ENCODE data around the gene NKX2-8.

The NKX2-8 gene

DNA sequence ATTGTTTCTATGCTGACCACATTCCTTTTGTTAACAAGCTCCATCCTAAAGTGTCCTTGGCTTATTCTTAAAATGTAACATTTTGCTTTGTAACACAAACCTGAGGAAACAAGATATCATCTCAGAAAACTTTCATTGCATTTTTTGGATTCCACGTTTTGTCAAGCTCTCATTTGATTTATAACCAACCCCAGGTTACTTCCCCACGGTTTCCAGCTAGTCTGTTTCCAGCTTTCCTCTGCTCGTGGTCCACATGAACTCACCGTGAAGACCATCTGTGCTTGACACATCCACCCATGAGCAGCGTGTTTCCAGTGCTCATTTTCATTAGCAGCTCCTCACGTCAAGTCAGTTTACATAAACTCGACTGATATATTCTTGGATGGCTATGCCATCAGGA is 6.4 kb upstream of the NKX2-8 start:
- ATAC-seq = no peak
- TF ChIP-seq, protein P1, sequence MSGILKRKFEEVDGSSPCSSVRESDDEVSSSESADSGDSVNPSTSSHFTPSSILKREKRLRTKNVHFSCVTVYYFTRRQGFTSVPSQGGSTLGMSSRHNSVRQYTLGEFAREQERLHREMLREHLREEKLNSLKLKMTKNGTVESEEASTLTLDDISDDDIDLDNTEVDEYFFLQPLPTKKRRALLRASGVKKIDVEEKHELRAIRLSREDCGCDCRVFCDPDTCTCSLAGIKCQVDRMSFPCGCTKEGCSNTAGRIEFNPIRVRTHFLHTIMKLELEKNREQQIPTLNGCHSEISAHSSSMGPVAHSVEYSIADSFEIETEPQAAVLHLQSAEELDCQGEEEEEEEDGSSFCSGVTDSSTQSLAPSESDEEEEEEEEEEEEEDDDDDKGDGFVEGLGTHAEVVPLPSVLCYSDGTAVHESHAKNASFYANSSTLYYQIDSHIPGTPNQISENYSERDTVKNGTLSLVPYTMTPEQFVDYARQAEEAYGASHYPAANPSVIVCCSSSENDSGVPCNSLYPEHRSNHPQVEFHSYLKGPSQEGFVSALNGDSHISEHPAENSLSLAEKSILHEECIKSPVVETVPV (CRISPR knock-in tag; IDR thresholded peaks at IDR 0.05) = no peak
- TF ChIP-seq OSR1 (CRISPR knock-in tag; IDR thresholded peaks at IDR 0.05) = no peak
- TF ChIP-seq, protein P2, sequence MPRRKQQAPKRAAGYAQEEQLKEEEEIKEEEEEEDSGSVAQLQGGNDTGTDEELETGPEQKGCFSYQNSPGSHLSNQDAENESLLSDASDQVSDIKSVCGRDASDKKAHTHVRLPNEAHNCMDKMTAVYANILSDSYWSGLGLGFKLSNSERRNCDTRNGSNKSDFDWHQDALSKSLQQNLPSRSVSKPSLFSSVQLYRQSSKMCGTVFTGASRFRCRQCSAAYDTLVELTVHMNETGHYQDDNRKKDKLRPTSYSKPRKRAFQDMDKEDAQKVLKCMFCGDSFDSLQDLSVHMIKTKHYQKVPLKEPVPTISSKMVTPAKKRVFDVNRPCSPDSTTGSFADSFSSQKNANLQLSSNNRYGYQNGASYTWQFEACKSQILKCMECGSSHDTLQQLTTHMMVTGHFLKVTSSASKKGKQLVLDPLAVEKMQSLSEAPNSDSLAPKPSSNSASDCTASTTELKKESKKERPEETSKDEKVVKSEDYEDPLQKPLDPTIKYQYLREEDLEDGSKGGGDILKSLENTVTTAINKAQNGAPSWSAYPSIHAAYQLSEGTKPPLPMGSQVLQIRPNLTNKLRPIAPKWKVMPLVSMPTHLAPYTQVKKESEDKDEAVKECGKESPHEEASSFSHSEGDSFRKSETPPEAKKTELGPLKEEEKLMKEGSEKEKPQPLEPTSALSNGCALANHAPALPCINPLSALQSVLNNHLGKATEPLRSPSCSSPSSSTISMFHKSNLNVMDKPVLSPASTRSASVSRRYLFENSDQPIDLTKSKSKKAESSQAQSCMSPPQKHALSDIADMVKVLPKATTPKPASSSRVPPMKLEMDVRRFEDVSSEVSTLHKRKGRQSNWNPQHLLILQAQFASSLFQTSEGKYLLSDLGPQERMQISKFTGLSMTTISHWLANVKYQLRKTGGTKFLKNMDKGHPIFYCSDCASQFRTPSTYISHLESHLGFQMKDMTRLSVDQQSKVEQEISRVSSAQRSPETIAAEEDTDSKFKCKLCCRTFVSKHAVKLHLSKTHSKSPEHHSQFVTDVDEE (CRISPR knock-in tag; IDR thresholded peaks at IDR 0.05) = no peak
- no peak for TF ChIP-seq CSDC2 (CRISPR knock-in tag; IDR thresholded peaks at IDR 0.05)
- TF ChIP-seq, protein P3, sequence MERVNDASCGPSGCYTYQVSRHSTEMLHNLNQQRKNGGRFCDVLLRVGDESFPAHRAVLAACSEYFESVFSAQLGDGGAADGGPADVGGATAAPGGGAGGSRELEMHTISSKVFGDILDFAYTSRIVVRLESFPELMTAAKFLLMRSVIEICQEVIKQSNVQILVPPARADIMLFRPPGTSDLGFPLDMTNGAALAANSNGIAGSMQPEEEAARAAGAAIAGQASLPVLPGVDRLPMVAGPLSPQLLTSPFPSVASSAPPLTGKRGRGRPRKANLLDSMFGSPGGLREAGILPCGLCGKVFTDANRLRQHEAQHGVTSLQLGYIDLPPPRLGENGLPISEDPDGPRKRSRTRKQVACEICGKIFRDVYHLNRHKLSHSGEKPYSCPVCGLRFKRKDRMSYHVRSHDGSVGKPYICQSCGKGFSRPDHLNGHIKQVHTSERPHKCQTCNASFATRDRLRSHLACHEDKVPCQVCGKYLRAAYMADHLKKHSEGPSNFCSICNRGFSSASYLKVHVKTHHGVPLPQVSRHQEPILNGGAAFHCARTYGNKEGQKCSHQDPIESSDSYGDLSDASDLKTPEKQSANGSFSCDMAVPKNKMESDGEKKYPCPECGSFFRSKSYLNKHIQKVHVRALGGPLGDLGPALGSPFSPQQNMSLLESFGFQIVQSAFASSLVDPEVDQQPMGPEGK (CRISPR knock-in tag; IDR thresholded peaks at IDR 0.05; ENCODE audit: borderline replicate concordance) = no peak
- TF ChIP-seq, protein P4, sequence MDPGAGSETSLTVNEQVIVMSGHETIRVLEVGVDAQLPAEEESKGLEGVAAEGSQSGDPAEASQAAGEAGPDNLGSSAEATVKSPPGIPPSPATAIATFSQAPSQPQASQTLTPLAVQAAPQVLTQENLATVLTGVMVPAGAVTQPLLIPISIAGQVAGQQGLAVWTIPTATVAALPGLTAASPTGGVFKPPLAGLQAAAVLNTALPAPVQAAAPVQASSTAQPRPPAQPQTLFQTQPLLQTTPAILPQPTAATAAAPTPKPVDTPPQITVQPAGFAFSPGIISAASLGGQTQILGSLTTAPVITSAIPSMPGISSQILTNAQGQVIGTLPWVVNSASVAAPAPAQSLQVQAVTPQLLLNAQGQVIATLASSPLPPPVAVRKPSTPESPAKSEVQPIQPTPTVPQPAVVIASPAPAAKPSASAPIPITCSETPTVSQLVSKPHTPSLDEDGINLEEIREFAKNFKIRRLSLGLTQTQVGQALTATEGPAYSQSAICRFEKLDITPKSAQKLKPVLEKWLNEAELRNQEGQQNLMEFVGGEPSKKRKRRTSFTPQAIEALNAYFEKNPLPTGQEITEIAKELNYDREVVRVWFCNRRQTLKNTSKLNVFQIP (CRISPR knock-in tag; IDR thresholded peaks at IDR 0.05; ENCODE audit: borderline replicate concordance, low read depth) = no peak
- TF ChIP-seq TOX (CRISPR knock-in tag; IDR thresholded peaks at IDR 0.05; ENCODE audit: borderline replicate concordance) = no peak
- TF ChIP-seq ESRRG (CRISPR knock-in tag; IDR thresholded peaks at IDR 0.05) = no peak
- TF ChIP-seq RARB (CRISPR knock-in tag; IDR thresholded peaks at IDR 0.05) = no peak
- TF ChIP-seq PPARA (CRISPR knock-in tag; IDR thresholded peaks at IDR 0.05; ENCODE audit: borderline replicate concordance) = no peak

DNA sequence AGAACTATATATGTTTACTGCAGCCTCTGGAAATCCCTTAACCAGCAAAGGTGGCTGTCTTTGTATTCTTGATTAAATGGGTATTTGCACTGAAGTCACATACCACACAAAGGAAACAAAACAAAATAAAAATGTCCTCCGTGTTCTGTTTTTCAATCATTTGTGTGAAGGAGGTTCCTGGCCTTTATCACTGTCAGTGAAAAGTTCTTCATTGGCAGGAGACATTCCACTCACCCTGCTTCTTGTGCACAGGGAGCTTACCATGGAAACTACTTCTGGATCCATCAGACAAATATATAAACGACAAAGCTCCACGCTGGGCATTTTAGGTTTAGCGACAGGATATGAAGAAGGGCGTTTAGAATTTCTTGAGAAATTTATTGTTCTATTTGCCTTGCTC is 5.7 kb upstream of the NKX2-8 start:
- no peak for TF ChIP-seq PPARA (CRISPR knock-in tag; IDR thresholded peaks at IDR 0.05; ENCODE audit: borderline replicate concordance)
- no peak for TF ChIP-seq ZFP30 (CRISPR knock-in tag; IDR thresholded peaks at IDR 0.05)
- TF ChIP-seq, protein P2 (CRISPR knock-in tag; IDR thresholded peaks at IDR 0.05) = no peak
- TF ChIP-seq, protein P5, sequence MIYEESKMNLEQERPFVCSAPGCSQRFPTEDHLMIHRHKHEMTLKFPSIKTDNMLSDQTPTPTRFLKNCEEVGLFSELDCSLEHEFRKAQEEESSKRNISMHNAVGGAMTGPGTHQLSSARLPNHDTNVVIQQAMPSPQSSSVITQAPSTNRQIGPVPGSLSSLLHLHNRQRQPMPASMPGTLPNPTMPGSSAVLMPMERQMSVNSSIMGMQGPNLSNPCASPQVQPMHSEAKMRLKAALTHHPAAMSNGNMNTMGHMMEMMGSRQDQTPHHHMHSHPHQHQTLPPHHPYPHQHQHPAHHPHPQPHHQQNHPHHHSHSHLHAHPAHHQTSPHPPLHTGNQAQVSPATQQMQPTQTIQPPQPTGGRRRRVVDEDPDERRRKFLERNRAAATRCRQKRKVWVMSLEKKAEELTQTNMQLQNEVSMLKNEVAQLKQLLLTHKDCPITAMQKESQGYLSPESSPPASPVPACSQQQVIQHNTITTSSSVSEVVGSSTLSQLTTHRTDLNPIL (CRISPR knock-in tag; IDR thresholded peaks at IDR 0.05; ENCODE audit: low read depth) = no peak
- no peak for TF ChIP-seq RARB (CRISPR knock-in tag; IDR thresholded peaks at IDR 0.05)
- no peak for TF ChIP-seq OSR1 (CRISPR knock-in tag; IDR thresholded peaks at IDR 0.05)
- TF ChIP-seq, protein P3 (CRISPR knock-in tag; IDR thresholded peaks at IDR 0.05; ENCODE audit: borderline replicate concordance) = no peak
- TF ChIP-seq TOX (CRISPR knock-in tag; IDR thresholded peaks at IDR 0.05; ENCODE audit: borderline replicate concordance) = no peak
- TF ChIP-seq ZNF565 (CRISPR knock-in tag; conservative IDR thresholded peaks at IDR 0.05; ENCODE audit: low read depth) = no peak
- no peak for TF ChIP-seq SNAI2 (CRISPR knock-in tag; IDR thresholded peaks at IDR 0.05)
- TF ChIP-seq GLIS3 (CRISPR knock-in tag; IDR thresholded peaks at IDR 0.05) = no peak
- no peak for TF ChIP-seq ZNF70 (CRISPR knock-in tag; IDR thresholded peaks at IDR 0.05)
- TF ChIP-seq, protein P4 (CRISPR knock-in tag; IDR thresholded peaks at IDR 0.05; ENCODE audit: borderline replicate concordance, low read depth) = no peak
- no peak for TF ChIP-seq ISL1 (CRISPR knock-in tag; IDR thresholded peaks at IDR 0.05)
- TF ChIP-seq BACH2 (CRISPR knock-in tag; IDR thresholded peaks at IDR 0.05; ENCODE audit: borderline replicate concordance) = no peak
- ATAC-seq = no peak
